H1 (cell line): ENCODE data around the gene ICAM3. TPM values are rescaled to one million over a fixed set of nuclear protein-coding genes. Genes with fewer than 3 reads are reported as not detected.

Source experiments
- CTCF ChIA-PET: fragments of 300-600 bp; sonication (Branson Sonifier 250); formaldehyde crosslinking; loops from one replicate; lab custom pipeline; 2021; ENCODE audit not compliant: partially characterized antibody; lab: Charles Lee
- POLR2A ChIA-PET: fragments of 300-600 bp; sonication (Branson Sonifier 250); formaldehyde crosslinking; loops from one replicate; lab custom pipeline; 2021; ENCODE audit warnings: inconsistent platforms; ENCODE audit not compliant: partially characterized antibody; lab: Charles Lee
- DNase-seq, 2 experiments: peaks; one replicate each; pipeline versions ENCODE4 v3.0.0 to v3.0.0-alpha.2; 2010 to 2022; ENCODE audit warnings: low spot score in 2 of 2, low read depth in 1 of 2, mixed read lengths in 1 of 2
- FAIRE-seq: peaks from 2 replicates; lab custom pipeline; 2011; peaks lifted over from hg19 to GRCh38; lab: Jason Lieb, UNC
- H2AFZ ChIP-seq: 2 replicates; pipeline ENCODE4 v1.8.1; 2012; ENCODE audit warnings: low read length, inconsistent platforms
- H2AK5ac ChIP-seq: 2 replicates; pipeline ENCODE4 v1.6.1; 2013; ENCODE audit warnings: low read depth, low read length
- H2BK120ac ChIP-seq: replicated peaks from 2 replicates; pipeline ENCODE3; 2013; ENCODE audit warnings: low read depth, low read length, inconsistent platforms
- H2BK12ac ChIP-seq: 2 replicates; pipeline ENCODE4 v1.6.1; 2013; ENCODE audit warnings: low read depth, low read length
- H2BK15ac ChIP-seq: 2 replicates; pipeline ENCODE4 v1.6.1; 2013; ENCODE audit warnings: low read length
- H2BK20ac ChIP-seq: 2 replicates; pipeline ENCODE4 v1.6.1; 2013; ENCODE audit warnings: low read length
- H2BK5ac ChIP-seq: 2 replicates; pipeline ENCODE4 v1.6.1; 2013; ENCODE audit warnings: low read depth, low read length
- H3K14ac ChIP-seq: 2 replicates; pipeline ENCODE4 v1.6.1; 2013; ENCODE audit warnings: inconsistent platforms; ENCODE audit not compliant: insufficient read length
- H3K18ac ChIP-seq: 2 replicates; pipeline ENCODE4 v1.6.1; 2013; ENCODE audit warnings: low read length; ENCODE audit errors: extremely low read depth
- H3K23ac ChIP-seq: 2 replicates; pipeline ENCODE4 v1.6.1; 2013; ENCODE audit warnings: inconsistent platforms; ENCODE audit not compliant: insufficient read length
- H3K23me2 ChIP-seq: 2 replicates; pipeline ENCODE4 v1.6.1; 2013; ENCODE audit warnings: low read depth, low read length
- H3K27ac ChIP-seq: 2 replicates; pipeline ENCODE4 v1.6.1; 2011; ENCODE audit warnings: low read depth, low read length, inconsistent platforms
- H3K27me3 ChIP-seq, 4 experiments: replicated peaks in 1 of 4; 1 replicate in 1 of 4; 2 replicates in 3 of 4; pipeline versions ENCODE4 v1.6.1 to v1.8.1; 2011 to 2013; ENCODE audit warnings: low read length in 3 of 4, mild to moderate bottlenecking in 3 of 4, inconsistent platforms in 2 of 4, mixed read lengths in 2 of 4, moderate library complexity in 1 of 4; ENCODE audit not compliant: control insufficient read depth in 3 of 4, insufficient read depth in 3 of 4; ENCODE audit errors: extremely low read depth in 1 of 4
- H3K36me3 ChIP-seq, 4 experiments: 2 replicates each; pipeline versions ENCODE4 v1.6.1 to v1.8.1; 2011 to 2013; ENCODE audit warnings: mild to moderate bottlenecking in 4 of 4, low read length in 3 of 4, moderate library complexity in 2 of 4, control low read depth in 1 of 4, inconsistent platforms in 1 of 4; ENCODE audit not compliant: insufficient read depth in 4 of 4, control insufficient read depth in 2 of 4
- H3K4ac ChIP-seq: replicated peaks from 2 replicates; pipeline ENCODE3; 2013; ENCODE audit warnings: low read length, low read depth, mixed read lengths, inconsistent platforms; ENCODE audit not compliant: insufficient read length
- H3K4me1 ChIP-seq, 4 experiments: replicated peaks in 1 of 4; 1 replicate in 1 of 4; 2 replicates in 3 of 4; pipeline versions ENCODE4 v1.6.1 to v1.8.1; 2011 to 2013; ENCODE audit warnings: low read length in 3 of 4, inconsistent platforms in 2 of 4, mixed read lengths in 1 of 4; ENCODE audit not compliant: insufficient read depth in 4 of 4, control insufficient read depth in 3 of 4
- H3K4me2 ChIP-seq, 2 experiments: 2 replicates each; pipeline versions ENCODE4 v1.6.1 to v1.8.1; 2011 to 2013; ENCODE audit warnings: low read depth in 2 of 2, low read length in 2 of 2, control low read depth in 1 of 2, inconsistent platforms in 1 of 2, mild to moderate bottlenecking in 1 of 2; ENCODE audit not compliant: insufficient read depth in 1 of 2
- H3K4me3 ChIP-seq, 4 experiments: fragments of 200-600, 300-600 bp in 1 of 4; sonication (generic), shearing (Covaris generic), sonication (Bioruptor Twin) in 1 of 4; 2 replicates each; pipeline versions ENCODE4 v1.5.1 to v1.8.1; 2011 to 2016; ENCODE audit warnings: low read length in 4 of 4, low read depth in 3 of 4, control low read depth in 2 of 4, inconsistent platforms in 2 of 4, mild to moderate bottlenecking in 2 of 4, mixed read lengths in 1 of 4, moderate library complexity in 1 of 4; ENCODE audit not compliant: insufficient read depth in 2 of 4; ENCODE audit errors: extremely low read depth in 1 of 4
- H3K56ac ChIP-seq: replicated peaks from 2 replicates; pipeline ENCODE3; 2013; ENCODE audit warnings: low read depth, mild to moderate bottlenecking, mixed read lengths, low read length, inconsistent platforms; ENCODE audit not compliant: insufficient read length
- H3K79me1 ChIP-seq: 2 replicates; pipeline ENCODE4 v1.6.1; 2013; ENCODE audit warnings: low read depth, low read length, control low read depth
- H3K79me2 ChIP-seq, 2 experiments: 2 replicates each; pipeline versions ENCODE4 v1.6.1 to v1.8.1; 2012 to 2013; ENCODE audit warnings: low read length in 2 of 2, mild to moderate bottlenecking in 2 of 2, inconsistent platforms in 1 of 2; ENCODE audit not compliant: insufficient read depth in 2 of 2, control insufficient read depth in 1 of 2
- H3K9ac ChIP-seq, 4 experiments: replicated peaks in 1 of 4; 1 replicate in 1 of 4; 2 replicates in 3 of 4; pipeline versions ENCODE4 v1.6.1 to v1.8.1; 2011 to 2013; ENCODE audit warnings: low read depth in 3 of 4, low read length in 3 of 4, control low read depth in 2 of 4, mild to moderate bottlenecking in 2 of 4, moderate library complexity in 2 of 4, inconsistent platforms in 1 of 4; ENCODE audit errors: extremely low read depth in 1 of 4
- H3K9me3 ChIP-seq, 2 experiments: 2 replicates each; pipeline versions ENCODE4 v1.6.1 to v1.8.1; 2012 to 2013; ENCODE audit warnings: mild to moderate bottlenecking in 2 of 2, moderate library complexity in 2 of 2, control low read depth in 1 of 2, inconsistent platforms in 1 of 2, low read depth in 1 of 2, low read length in 1 of 2, mixed read lengths in 1 of 2; ENCODE audit not compliant: insufficient read depth in 2 of 2
- H4K20me1 ChIP-seq, 2 experiments: replicated peaks in 1 of 2; 2 replicates each; pipeline versions ENCODE3 to v1.8.1; 2011 to 2013; ENCODE audit warnings: inconsistent platforms in 2 of 2, low read length in 2 of 2, mild to moderate bottlenecking in 1 of 2; ENCODE audit not compliant: insufficient read depth in 2 of 2, control insufficient read depth in 1 of 2
- H4K5ac ChIP-seq: 2 replicates; pipeline ENCODE4 v1.6.1; 2013; ENCODE audit warnings: low read length, low read depth, mixed read lengths, inconsistent platforms; ENCODE audit not compliant: insufficient read length
- H4K8ac ChIP-seq: 2 replicates; pipeline ENCODE4 v1.8.0; 2013; ENCODE audit warnings: mild to moderate bottlenecking, moderate library complexity, low read length, inconsistent platforms; ENCODE audit not compliant: insufficient read depth; ENCODE audit errors: extremely low read depth
- H4K91ac ChIP-seq: replicated peaks from 2 replicates; pipeline ENCODE3; 2013; ENCODE audit warnings: low read length, mixed read lengths, inconsistent platforms; ENCODE audit not compliant: insufficient read length
- CREB1 ChIP-seq: IDR thresholded peaks from 2 replicates; pipeline ENCODE4 v1.6.1; 2012; ENCODE audit warnings: inconsistent platforms
- EGR1 ChIP-seq: IDR thresholded peaks from 2 replicates; pipeline ENCODE4 v1.6.1; 2011; ENCODE audit warnings: low read depth, low read length, borderline replicate concordance
- HDAC6 ChIP-seq: IDR thresholded peaks from one replicate; pipeline ENCODE4 v1.7.1; 2012; ENCODE audit warnings: low read depth, mild to moderate bottlenecking, inconsistent platforms, low read length, moderate library complexity
- JUND ChIP-seq: IDR thresholded peaks from 2 replicates; pipeline ENCODE4 v1.6.1; 2011; ENCODE audit warnings: mild to moderate bottlenecking, improper control_type of control experiment, low read length
- NANOG ChIP-seq: IDR thresholded peaks from 2 replicates; pipeline ENCODE4 v1.6.1; 2011; ENCODE audit warnings: low read length, low read depth, mild to moderate bottlenecking, inconsistent platforms; ENCODE audit not compliant: insufficient read depth, poor library complexity, severe bottlenecking
- RAD21 ChIP-seq, 2 experiments: IDR thresholded peaks in 1 of 2; conservative IDR thresholded peaks in 1 of 2; 2 replicates each; pipeline ENCODE4 v1.6.1; 2011; ENCODE audit warnings: low read depth in 2 of 2, low read length in 2 of 2, improper control_type of control experiment in 1 of 2, inconsistent platforms in 1 of 2, mild to moderate bottlenecking in 1 of 2, moderate library complexity in 1 of 2
- RXRA ChIP-seq: IDR thresholded peaks from 2 replicates; pipeline ENCODE4 v1.6.1; 2011; ENCODE audit warnings: low read depth, mild to moderate bottlenecking, low read length, moderate library complexity; ENCODE audit not compliant: insufficient read depth
- SP4 ChIP-seq: IDR thresholded peaks from 2 replicates; pipeline ENCODE4 v1.6.1; 2012; ENCODE audit warnings: low read length, inconsistent platforms
- SRF ChIP-seq: IDR thresholded peaks from 2 replicates; pipeline ENCODE4 v1.6.1; 2011; ENCODE audit warnings: mild to moderate bottlenecking, low read depth, low read length, moderate library complexity
- TCF12 ChIP-seq: IDR thresholded peaks from 2 replicates; pipeline ENCODE4 v1.6.1; 2011; ENCODE audit warnings: low read depth, mild to moderate bottlenecking, low read length
- YY1 ChIP-seq: IDR thresholded peaks from 2 replicates; pipeline ENCODE4 v1.6.1; 2011; ENCODE audit warnings: low read depth, mild to moderate bottlenecking, low read length
- WGBS, 2 experiments: shearing (Covaris generic) in 1 of 2; methylation state at CpG; one replicate each; pipeline versions ENCODE4 v1.1.6 to v1.1.7; 2013 to 2015; ENCODE audit warnings: low lambda C conversion rate in 2 of 2, mixed read lengths in 2 of 2, inconsistent platforms in 1 of 2, low coverage in 1 of 2, missing lambda C conversion rate in 1 of 2; ENCODE audit not compliant: insufficient replicate concordance in 2 of 2, insufficient coverage in 1 of 2, insufficient read length in 1 of 2; ENCODE audit errors: extremely low coverage in 1 of 2, missing lambda C conversion rate in 1 of 2; 5-methylcytosine and 5-hydroxymethylcytosine counted together
- polyA plus RNA-seq, 7 experiments: library from polyadenylated mRNA; depleted of rRNA in 3 of 7; stranded (reverse) in 5 of 7; unstranded in 2 of 7; fragments of >200 nt in 5 of 7; fragments of 200-250 nt in 2 of 7; gene quantifications; 1 replicate in 5 of 7; 2 replicates in 1 of 7; 4 replicates in 1 of 7; pipeline versions ENCODE4 v1.2.1 to v1.2.3, GENCODE V29; 2011 to 2013; ENCODE audit warnings: missing spikeins in 2 of 7, mixed read lengths in 2 of 7
- total RNA-seq: library from RNA; stranded (reverse); fragmentation: NEBNext Ultra II Directional; extraction: Animal tissue kit (Norgen Biotek cat#: 25700); gene quantifications from 2 replicates; pipeline ENCODE4 v1.2.1, GENCODE V29; 2021
- TF ChIP-seq, protein P1 (sequence below), 3 experiments: IDR thresholded peaks; 1 replicate in 2 of 3; 2 replicates in 1 of 3; pipeline versions ENCODE4 v1.5.1 to v1.6.1; 2011; ENCODE audit warnings: low read length in 3 of 3, mild to moderate bottlenecking in 3 of 3, inconsistent platforms in 2 of 3, low read depth in 1 of 3, moderate library complexity in 1 of 3; ENCODE audit not compliant: insufficient read depth in 1 of 3; ENCODE audit errors: control extremely low read depth in 1 of 3

Gene ICAM3
- total and polyA plus RNA-seq, 2 of the 8 experiments (the other 6 are each of a cell fraction or from before 2014, with no cell fraction given), result 15.4 to 16.5 TPM

DNA sequence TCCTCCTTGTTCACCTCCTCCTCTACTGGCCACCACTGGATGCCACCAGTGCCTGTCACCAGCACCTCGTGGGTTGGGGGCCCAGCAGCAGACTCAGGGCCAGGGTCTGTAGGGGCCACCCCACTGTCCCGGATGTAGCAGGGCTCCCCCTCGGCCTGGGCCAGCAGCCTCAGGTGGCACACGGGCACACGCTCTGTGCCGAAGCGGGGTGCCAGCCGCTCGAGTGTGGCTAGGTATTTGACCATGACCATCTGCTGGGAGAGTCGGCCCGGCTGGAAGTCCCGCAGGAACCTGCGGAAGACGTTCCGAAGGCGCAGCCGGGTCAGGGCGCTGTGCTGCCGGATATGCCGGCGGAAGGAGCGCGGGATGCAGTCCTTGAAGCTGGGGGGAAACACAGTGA, 26.1 kb upstream of the ICAM3 start:
- no peaks in the 10 kb centered on the region for H3K4me1 ChIP-seq
- H3K4me3 ChIP-seq, result no peak overlapping the region
- H2BK15ac ChIP-seq, result no peak overlapping the region
- no peak overlapping the region for H2BK5ac ChIP-seq
- no peak for DNase-seq
- no peak overlapping the region for H2BK20ac ChIP-seq
- H3K23me2 ChIP-seq, result 0 out of 2 replicates have a peak, but pooled peaks cover 2% of the 10 kb centered on the region
- H3K14ac ChIP-seq, result no peak overlapping the region
- H3K27me3 ChIP-seq, result no peaks in the 10 kb centered on the region
- H4K5ac ChIP-seq, result no peak overlapping the region
- no peak overlapping the region for H4K91ac ChIP-seq
- peaks cover 2% of the 10 kb centered on the region; the same call in 1 of the 2 replicates for H3K79me1 ChIP-seq
- no peak overlapping the region for H2AK5ac ChIP-seq
- FAIRE-seq, result no peak
- H2AFZ ChIP-seq, result no peak overlapping the region
- no peak overlapping the region for H3K18ac ChIP-seq
- ChIA-PET CTCF (interaction anchor here (0.7 kb wide), 1 partner anchor 22 kb away, joined by 3 read pairs; no protein-coding TSS in a partner anchor), POLR2A (interaction anchor here (1.8 kb wide), 1 partner anchor 8 kb away, joined by 6 read pairs; no protein-coding TSS in a partner anchor)
- no peaks in the 10 kb centered on the region for H3K79me2 ChIP-seq
- 94% methylated on average over 22 of the region's 23 CpGs; no CpG with 5 or more reads in 1 of the 2 experiments for WGBS, 2 experiments
- H3K23ac ChIP-seq, result no peak overlapping the region
- no peak overlapping the region for H3K4me2 ChIP-seq
- H3K9ac ChIP-seq, result no peak overlapping the region
- no peak overlapping the region; the same call in 1 of the 2 replicates for H4K8ac ChIP-seq
- peaks cover 0 to 22% (median 9%) of the 10 kb centered on the region in 4 experiments; a peak in 6 of 8 replicates for H3K36me3 ChIP-seq
- no peak overlapping the region for H3K56ac ChIP-seq
- H3K9me3 ChIP-seq, result no peaks in the 10 kb centered on the region
- no peak overlapping the region for H3K27ac ChIP-seq
- H4K20me1 ChIP-seq, result peaks cover 3 to 5% of the 10 kb centered on the region in 2 experiments
- H2BK120ac ChIP-seq, result no peak overlapping the region
- H3K4ac ChIP-seq, result no peak overlapping the region
- no peak overlapping the region for H2BK12ac ChIP-seq
- TF ChIP-seq RXRA (no peak), TCF12 (no peak), RAD21 (IDR thresholded peaks at IDR 0.05 in 1 of 2, conservative IDR thresholded peaks at IDR 0.05 in 1 of 2; ENCODE audit: low read depth in 2 of 2, low read length in 2 of 2) (no peak), JUND (no peak), NANOG (no peak), SRF (no peak), YY1 (no peak), SP4 (no peak), CREB1 (no peak), HDAC6 (no peak), EGR1 (no peak)
- TF ChIP-seq, protein P1, sequence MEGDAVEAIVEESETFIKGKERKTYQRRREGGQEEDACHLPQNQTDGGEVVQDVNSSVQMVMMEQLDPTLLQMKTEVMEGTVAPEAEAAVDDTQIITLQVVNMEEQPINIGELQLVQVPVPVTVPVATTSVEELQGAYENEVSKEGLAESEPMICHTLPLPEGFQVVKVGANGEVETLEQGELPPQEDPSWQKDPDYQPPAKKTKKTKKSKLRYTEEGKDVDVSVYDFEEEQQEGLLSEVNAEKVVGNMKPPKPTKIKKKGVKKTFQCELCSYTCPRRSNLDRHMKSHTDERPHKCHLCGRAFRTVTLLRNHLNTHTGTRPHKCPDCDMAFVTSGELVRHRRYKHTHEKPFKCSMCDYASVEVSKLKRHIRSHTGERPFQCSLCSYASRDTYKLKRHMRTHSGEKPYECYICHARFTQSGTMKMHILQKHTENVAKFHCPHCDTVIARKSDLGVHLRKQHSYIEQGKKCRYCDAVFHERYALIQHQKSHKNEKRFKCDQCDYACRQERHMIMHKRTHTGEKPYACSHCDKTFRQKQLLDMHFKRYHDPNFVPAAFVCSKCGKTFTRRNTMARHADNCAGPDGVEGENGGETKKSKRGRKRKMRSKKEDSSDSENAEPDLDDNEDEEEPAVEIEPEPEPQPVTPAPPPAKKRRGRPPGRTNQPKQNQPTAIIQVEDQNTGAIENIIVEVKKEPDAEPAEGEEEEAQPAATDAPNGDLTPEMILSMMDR (IDR thresholded peaks at IDR 0.05; ENCODE audit: control extremely low read depth in 1 of 3, insufficient read depth in 1 of 3, low read depth in 1 of 3, low read length in 3 of 3), result no peak
